8988T (cell line): ENCODE data around the gene PSMB11.
"Not testable (repeated sequence)": the region's sequence is repeated elsewhere in the genome, so short reads cannot be mapped to it uniquely, and the experiment has no call there.

Experiments used
- DNase-seq: peaks from one replicate; pipeline ENCODE4 v3.0.0; 2011

The PSMB11 gene, protein sequence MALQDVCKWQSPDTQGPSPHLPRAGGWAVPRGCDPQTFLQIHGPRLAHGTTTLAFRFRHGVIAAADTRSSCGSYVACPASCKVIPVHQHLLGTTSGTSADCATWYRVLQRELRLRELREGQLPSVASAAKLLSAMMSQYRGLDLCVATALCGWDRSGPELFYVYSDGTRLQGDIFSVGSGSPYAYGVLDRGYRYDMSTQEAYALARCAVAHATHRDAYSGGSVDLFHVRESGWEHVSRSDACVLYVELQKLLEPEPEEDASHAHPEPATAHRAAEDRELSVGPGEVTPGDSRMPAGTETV

DNA sequence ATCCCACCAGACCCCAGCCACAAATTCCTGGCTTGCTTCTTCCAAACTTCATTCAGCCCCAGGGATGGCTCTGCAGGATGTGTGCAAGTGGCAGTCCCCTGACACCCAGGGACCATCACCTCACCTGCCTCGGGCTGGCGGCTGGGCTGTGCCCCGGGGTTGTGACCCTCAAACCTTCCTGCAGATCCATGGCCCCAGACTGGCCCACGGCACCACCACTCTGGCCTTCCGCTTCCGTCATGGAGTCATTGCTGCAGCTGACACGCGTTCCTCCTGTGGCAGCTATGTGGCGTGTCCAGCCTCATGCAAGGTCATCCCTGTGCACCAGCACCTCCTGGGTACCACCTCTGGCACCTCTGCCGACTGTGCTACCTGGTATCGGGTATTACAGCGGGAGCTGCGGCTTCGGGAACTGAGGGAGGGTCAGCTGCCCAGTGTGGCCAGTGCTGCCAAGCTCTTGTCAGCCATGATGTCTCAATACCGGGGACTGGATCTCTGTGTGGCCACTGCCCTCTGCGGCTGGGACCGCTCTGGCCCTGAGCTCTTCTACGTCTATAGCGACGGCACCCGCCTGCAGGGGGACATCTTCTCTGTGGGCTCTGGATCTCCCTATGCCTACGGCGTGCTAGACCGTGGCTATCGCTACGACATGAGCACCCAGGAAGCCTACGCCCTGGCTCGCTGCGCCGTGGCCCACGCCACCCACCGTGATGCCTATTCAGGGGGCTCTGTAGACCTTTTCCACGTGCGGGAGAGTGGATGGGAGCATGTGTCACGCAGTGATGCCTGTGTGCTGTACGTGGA lies at the start of gene PSMB11:
TSS of gene PSMB11 (plus strand) at position 51 of the 804 bp plus-strand sequence. CDS start at position 65, 14 bp downstream.
- DNase-seq: no peak

DNA sequence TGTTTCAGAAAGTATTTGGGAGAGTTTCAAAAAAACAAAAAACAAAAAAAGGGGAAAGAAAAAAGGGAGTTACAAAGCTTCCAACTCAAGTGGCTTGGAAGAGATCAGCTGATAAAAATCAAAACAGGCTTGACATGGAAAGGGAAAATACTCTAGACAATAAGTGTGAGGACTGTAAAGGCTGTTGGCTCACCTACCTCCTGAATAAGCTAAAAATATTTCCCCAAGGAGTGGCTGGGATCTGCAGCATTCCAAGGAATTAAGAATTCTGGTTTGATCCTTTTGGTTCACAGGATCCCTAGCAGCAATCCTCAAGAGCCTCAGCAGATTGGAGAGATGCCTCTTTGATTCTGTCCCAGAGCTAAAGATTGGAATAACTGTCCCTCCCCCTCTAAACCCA lies 48.5 kb upstream of the PSMB11 start:
- DNase-seq: no peak

DNA sequence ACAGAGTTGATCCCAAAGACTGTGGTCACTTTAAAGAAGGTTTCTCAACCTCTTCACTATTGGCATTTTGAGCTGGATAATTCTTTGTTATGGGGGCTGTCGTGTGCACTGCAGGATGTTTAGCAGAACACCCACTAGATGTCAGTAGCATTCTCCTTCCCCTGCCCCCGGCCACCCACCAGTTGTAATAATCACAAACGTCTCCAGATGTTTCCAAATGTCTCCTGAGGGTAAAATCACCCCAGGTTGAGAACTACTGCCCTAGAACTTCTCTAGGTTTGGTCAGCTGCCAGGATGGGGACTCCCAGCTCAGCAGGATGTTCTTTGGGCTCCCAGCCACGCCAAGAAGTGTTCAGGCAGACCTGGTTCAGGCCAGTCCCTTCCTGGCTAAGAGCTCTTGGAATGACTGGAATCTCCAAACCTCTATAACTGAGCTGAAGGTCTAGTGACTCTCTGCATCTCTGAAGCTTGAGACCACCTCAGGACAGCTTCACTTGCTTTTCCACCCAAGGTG lies 47.2 kb upstream of the PSMB11 start:
- no peak for DNase-seq

DNA sequence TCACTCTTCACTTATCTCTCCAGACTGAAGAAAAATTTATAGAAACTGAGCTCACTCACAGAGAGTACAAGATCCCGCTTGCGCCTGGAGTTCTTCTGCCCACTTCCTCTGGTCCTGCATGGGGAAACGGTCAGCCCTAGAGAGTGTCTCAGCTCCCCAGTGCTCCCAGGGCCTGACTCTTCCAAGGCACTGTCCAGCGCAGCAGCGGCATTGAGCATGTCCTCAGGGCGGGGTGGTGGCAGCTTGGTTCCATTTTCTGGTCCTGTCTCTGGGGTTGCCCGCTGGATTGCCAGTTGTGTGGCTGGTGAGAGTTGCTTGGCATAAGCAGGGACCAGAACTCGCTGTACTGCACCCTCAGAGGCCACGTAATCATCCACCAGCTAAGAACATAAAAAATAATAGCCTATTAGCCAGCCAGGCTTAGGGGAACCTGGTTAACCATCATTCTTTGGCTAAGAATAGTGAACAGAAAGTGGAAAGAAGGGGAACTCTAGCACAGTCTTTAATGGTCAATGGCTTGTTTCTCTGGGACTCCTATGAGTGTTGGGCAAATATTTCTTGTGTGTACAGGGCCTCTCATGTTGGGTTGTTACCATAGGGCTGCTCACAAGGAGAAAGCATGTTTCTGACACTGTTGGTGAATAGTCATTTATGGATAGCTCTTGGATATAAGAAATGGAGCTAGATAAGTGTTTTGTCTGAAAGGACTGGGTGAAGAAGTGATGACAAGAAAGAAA lies 46.0 kb upstream of the PSMB11 start:
- DNase-seq: no peak

DNA sequence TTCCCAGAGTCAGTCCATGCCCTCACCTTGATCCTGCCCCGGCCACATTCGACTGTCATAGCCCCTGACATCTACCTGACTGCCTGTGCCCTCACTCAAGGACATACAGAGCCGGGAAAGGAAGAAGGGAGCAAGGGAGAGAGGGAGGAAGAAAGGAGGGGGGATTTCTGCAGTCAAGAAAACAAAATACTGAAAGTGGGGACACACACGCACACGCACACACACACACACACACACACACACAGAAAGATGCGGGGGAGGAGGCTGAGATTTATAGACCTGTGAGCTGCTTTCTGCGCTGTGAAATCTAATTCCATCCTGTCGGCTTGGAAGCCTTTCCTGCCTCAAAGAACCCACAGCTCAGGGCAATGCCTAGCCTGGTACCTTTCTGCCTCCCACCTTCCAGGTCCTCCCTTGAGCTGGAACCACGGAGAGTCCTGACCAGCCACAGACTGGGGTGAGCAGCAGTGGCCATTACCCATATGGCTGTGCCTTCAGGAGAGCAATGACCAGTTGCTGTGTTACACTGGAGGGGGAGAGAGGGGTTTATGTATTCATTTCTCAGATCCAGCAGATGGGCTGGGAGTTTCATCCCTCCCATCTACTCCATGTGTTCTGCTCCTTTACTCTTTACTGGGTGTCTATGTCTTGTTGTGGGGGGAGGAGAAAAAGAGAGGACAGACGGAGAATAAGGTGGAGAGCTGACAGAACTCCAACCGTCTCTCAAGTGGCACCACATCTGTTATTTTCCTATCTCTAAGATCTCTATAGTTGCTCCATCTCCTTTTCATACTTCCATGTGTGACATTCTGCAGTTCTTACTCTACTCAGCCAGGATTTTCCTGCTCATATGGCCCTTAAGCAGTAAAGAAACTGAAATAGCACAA lies 45.0 kb upstream of the PSMB11 start:
- DNase-seq: no peak

DNA sequence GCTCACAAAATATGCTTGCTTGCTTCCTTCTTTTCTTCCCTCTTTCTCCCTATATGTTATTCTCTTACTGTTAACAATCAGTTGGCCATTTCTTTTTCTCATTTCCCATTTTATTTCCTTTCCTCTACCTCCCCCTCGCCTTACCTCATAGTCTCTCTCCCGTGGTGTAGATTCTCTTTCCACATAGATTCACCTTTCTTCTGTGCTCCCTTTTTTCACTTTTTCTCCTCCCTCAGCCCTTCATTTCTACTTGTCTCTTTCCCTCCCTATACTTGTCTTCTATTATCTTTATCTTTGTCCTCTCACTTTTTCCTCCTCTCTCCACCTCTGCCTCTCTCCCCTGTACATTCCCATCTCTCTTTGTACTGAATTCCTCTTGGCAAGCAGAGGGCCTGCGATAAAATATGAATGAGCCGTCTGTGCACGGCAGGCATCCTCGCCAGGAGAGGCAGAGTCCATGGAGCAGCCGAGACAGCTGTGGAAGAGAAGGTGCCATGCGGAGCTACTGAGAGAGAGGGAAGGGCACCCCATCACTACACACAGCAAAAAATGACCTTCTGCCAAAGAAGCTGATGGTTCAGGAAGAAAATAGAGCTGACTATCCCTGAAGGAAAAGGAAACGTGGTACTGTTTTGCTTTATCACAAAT lies 44.2 kb upstream of the PSMB11 start:
- DNase-seq: no peak

DNA sequence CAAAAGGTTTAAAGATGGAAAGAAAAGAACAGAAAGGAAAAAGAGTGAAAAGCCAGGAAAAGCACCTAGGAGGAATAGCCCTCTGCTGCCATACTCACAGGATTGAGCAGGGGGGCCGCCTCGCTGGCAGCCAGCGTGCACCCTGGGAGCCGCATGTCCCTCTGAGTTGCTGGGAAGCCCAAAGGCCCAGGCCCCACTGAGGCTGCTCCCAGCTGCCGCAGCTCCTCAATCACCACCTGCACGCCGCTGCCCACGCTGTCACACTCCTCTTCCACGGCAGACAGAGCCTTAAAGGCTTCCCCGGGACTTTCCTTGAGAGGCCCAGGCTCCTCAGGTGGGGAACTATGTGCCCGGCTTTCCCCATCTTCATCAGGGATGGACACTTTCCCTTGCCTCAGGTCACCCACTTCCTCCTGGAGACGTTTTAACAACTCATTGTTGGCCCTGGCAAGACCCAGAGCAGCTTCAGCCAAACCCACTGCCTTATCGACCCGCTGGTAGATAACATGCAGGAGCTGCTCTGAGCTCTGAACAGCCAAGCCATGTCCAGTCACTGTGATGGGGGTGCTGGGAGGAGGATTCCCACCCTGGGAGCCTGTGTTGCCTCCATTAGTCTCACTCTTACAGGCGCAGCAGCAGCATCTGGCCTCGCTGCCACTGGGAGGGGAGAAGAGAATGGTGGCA lies 43.5 kb upstream of the PSMB11 start:
- DNase-seq: no peak

DNA sequence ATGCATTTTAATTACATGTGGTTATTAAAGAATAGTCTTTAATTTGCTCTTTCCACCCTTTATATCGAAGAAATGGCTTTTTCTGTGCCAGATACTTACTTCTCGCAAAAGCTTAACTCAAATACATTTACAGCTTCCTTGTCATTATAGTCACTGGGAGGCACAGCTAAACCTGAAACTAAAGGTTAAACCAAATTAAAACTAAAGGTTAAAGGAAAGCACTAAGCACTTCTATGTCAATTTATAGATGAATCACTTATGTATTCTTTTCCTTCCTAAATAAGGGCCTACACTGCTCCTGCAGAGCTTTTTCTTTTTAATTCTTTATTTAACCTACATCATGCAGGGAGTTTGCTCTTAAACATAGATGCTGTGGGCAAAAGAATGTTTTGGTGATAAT lies 41.2 kb upstream of the PSMB11 start:
- DNase-seq: no peak

DNA sequence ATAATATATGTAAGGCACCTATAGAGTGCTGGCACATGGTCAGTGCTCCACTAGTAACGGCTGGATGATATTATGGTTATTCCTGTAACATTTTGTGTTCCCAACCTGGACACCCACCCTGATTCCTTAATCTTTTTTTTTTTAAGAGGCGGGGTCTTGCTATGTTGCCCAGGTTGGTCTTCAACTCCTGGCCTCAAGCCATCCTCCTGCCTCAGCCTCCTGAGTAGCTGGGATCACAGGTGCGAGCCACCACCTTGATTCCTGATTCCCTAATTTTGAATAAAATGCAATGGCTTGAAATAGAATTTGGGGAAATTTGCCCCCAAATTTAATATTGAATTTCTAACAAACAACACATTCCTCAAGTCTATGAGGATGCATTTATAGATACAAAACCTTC lies 39.4 kb upstream of the PSMB11 start:
- DNase-seq: no peak

DNA sequence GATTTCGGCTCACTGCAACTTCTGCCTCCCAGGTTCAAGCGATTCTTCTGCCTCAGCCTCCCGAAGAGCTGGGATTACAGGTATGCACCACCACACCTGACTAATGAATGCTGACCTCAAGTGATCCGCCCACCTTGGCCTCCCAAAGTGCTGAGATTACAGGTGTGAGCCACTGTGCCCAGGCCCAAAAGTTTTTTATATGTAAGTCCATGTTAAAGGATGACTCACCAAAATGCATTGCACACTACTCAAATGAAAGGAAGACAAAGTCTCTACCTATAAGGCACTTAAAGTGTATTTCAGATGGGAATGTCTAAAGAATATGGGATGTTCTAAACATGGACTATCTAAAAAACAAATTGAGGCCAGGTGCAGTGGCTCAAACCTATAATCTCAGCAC lies 37.7 kb upstream of the PSMB11 start:
- not testable (repeated sequence) for DNase-seq

DNA sequence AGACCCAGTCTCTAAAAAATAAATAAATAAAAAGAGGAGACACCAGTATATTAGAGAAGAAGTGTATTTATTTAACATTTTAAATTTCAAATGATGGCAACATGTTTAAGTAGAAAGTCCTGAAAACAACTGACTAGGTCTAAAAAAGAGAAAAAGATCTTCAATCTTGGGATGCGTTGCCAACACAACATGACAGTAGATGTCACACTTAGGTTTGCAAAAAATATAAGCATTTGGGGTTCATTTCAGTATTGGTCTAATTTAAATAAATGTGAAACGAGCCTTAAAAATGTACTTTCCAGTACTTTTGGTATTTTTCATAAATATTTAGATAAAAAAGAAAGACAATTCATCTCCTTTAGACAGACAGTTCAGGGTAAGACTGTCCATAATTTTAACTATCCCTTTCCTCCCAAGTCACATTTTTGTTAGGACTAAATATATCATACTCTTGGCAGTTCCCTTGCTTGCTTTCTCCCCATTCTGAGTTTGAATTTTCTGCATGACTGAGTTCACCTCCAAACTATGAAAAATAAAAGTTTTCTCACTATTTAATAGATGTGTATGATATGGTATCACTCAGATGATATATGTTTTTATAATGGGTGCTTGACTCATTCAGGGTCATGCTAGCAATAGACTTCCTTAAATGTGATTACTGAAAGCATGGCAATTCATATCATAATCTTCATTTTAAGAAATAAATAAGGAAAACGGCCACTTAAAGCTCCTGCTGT lies 36.4 kb upstream of the PSMB11 start:
- DNase-seq: no peak

DNA sequence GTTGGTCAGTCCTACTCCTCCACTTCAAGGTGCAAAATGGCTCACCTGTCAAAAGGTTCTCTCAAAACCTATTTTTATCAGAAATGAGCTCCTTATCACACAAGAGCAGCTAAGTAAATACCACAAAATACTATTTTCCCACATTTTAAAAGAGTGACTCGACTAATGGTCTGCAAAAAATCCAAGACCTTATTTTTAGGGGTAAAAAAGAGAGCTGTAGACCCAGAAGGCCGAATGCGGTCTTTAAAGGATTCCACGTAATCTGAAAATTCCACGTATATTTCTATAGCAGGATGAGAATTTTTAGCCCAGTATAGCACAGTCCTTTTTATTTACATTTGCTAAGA lies 35.9 kb upstream of the PSMB11 start:
- DNase-seq: no peak

DNA sequence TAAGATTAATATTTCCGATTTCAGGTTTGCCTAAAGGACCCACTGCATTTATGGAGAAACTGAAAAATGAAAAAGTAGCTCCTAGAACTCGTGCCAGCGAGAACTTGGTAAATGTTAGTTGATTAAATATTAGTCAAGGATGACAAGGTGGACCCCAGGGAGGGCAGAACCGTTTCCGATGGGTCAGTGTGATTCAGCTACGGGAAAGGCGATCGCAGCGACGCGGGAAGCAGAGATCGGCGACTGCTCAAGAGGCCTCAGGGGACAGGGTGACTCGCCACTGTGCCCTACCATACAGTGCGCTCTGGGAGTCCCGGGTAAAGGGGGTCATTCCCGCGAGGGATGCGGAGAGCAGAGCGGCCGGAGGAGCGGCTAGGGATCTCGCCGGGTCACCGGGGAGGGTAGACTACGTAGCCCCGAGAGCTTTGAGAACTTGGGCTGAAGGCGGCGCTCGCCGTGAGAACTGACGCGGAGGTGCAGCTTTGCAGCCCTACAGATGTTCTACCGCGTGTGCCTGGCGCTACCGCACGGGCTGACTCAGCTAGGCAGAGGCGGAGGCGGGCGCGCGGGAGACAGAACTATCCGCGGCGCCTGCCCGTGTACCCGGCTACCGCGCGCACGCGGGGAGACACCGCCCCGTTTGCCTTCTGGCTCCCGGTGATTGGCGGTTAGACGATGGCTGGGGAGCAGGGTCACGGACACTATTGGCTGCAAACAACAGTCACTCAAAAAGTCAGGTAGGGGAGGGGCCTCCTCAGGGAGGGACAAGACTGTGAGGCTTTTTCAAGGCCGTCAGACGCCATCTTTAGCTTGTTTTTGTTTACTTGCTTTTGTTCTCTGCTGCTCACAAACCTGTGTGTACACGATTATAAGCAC lies 35.2 kb upstream of the PSMB11 start:
- peak; percentile 67 for DNase-seq

DNA sequence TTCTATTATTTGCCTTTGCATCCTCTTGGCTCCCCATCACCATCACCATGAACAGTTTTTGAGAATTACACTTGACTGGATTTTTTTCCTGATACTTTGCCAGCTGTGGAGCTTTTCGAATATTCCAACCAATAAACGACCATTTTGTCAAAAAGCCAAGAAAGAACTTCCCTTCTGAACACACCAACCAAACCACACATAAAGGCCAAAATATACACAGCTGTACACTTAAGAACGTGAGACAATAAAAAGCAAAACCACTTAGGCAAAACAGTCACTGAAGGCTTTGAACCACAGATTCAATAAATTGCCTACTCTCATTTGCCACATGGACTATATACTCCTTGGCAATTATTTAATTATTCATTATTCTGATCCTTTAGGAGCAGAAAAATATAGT lies 33.2 kb upstream of the PSMB11 start:
- no peak for DNase-seq

DNA sequence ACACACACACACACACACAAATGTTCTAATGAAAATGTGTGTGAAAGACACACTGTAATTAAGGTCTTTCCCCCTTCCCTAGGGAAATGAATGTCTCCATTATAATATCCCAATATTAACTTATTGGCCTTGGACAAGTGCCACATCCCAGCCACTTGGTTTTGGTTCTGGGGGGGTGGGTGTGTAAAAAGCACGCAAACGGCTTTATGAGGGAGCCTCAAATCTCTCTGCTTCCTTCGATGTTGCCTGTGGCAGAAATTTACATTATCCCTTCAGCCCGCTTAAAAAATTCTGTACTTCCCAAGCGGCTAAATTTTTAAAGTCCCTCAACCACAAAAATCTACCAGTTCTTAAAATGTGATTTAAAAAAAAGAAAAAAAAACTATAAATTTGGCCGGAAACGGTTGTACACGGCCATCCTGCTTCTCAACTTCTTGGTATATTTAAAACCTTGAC lies 32.5 kb upstream of the PSMB11 start:
- DNase-seq: no peak

DNA sequence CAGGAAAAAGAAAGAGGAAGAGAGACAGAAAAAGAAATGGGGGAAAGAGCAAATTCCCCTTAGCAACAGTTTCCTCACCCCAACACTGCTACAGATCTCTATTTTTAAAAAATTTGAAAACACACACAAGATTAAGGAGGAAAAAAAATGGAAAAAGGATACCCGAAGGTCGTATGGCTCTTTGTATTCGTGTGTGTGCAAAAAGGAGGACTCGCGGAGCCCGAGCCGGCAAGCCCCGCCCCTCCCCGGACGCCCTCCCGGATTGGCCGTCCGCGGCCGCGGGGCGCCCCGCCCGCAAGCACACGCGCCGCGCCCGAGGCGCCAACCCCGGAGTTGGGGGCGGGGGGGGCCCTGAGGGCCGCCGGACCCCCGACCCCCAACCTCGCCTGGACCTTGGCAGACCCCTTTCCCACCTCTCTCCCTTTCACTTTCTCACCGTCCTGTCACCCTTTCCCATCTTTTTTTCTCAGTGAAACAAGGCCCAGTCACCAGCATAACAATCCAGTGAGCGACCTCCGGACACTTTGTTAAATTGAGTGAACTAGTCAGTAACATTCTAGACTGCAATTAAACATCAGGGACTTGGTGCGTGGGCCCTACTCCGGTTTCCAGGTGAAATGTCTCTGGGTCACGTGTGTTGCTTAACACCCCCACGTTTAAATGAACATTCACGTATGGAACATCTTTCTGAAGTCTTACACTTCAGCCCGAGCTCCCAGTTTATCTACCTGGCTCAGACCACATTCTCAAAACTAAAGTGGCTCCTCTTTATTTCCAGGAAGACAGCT lies 31.9 kb upstream of the PSMB11 start, which contains the start of gene C14orf93:
TSS of gene C14orf93 (minus strand) at position 205 of the 788 bp plus-strand sequence. CDS start 11,120 bp downstream, outside the sequence.
- peak; percentile 48 for DNase-seq

DNA sequence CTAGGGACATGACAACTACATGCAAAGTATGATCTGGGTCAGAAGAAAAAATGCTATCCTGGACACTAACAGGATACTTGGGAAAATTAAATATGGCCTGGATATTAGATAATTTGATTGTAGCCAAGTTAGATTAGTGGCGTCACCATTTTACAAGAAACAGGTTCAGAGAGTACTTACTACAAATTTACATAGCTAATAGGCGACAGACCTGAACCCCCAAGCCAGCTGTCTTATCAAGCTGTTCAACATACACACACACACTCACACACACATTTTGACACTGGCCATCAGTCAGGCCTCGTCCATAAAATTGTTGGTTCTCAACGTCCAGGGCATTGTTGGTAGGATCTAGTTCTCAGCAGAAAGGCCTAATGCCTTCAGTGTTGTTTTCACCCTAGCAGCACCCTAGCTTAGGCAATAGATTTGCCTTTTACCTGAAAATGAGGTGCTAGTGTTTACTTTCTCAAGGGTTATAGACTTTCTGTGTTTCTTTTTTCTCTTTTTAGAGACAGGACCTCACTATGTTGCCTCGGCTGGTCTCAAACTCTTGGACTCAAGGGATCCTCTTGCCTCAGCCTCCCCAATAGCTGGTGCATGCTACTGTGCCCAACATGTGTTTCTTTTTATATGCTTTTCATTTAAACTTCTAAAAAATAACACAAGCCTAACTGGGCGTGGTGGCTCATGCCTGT lies 28.8 kb upstream of the PSMB11 start:
- no peak for DNase-seq

DNA sequence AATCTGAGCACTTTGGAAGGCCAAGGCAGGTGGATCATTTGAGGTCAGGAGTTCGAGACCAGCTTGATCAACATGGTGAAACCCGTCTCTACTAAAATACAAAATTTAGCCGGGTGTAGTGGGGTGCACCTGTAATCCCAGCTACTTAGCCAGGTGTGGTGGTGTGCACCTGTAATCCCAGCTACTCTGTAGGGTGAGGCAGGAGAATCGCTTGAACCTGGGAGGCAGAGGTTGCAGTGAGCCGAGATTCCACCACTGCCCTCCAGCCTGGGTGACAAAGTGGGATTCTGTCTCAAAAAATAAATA lies 28.3 kb upstream of the PSMB11 start:
- DNase-seq: not testable (repeated sequence)
